ENCODE measurements around the gene STX2.
A peak's percentile ranks its signal among the peaks of the same experiment; 100 is the strongest.

- TF ChIP-seq POLR2A (IDR thresholded peaks at IDR 0.05; ENCODE audit: low read depth): no peak
- no peak for TF ChIP-seq CTCF (IDR thresholded peaks at IDR 0.05)
- peak in 1 of 2 donors; percentile 9 for TF ChIP-seq POLR2AphosphoS5 (IDR thresholded peaks at IDR 0.05)
These were observed 633 bp downstream of the STX2 start for GRCh38 chr12:130838284-130838950.

Data from esophagus muscularis mucosa (tissue), 3 donors.